Natural killer cell (primary cell): ENCODE measurements around the gene PSMD6. TPM values are rescaled to one million over a fixed set of nuclear protein-coding genes. Genes with fewer than 3 reads are reported as not detected.
A peak's percentile ranks its signal among the peaks of the same experiment; 100 is the strongest.

Source experiments
- ATAC-seq, 3 donors: fragments of 150-1000 bp in 2 of 3; fragments of 200-7000 bp in 1 of 3; cut with Tn5 transposase; 1 replicate in 1 of 3; 2 replicates in 2 of 3; pipeline ENCODE4 v1.10.0; 2021; ENCODE audit warnings: mild to moderate bottlenecking in 2 of 3, moderate library complexity in 2 of 3
- DNase-seq, 2 donors: peaks; one replicate each; pipeline versions ENCODE4 v3.0.0 to v3.0.0-alpha.2; 2013 to 2021; ENCODE audit warnings: mixed read lengths in 1 of 2
- H3K27ac ChIP-seq: one replicate; pipeline ENCODE4 v1.5.1; 2013; ENCODE audit warnings: mild to moderate bottlenecking, low read length
- H3K27me3 ChIP-seq: one replicate; pipeline ENCODE4 v1.6.1; 2013; ENCODE audit warnings: low read length; ENCODE audit not compliant: control insufficient read depth, insufficient read depth
- H3K36me3 ChIP-seq: one replicate; pipeline ENCODE4 v1.6.1; 2013; ENCODE audit warnings: low read length; ENCODE audit not compliant: control insufficient read depth, insufficient read depth
- H3K4me1 ChIP-seq: one replicate; pipeline ENCODE4 v1.6.1; 2013; ENCODE audit warnings: low read length; ENCODE audit not compliant: control insufficient read depth, insufficient read depth
- H3K4me3 ChIP-seq: one replicate; pipeline ENCODE4 v1.5.1; 2013; ENCODE audit warnings: low read length
- H3K9me3 ChIP-seq: one replicate; pipeline ENCODE4 v1.6.1; 2013; ENCODE audit warnings: low read length; ENCODE audit not compliant: control insufficient read depth, insufficient read depth
- H3K27ac Mint-ChIP-seq, 2 donors: one replicate each; pipeline ENCODE4 v1.8.0; 2022; ENCODE audit warnings: mild to moderate bottlenecking in 2 of 2, mixed read lengths in 2 of 2, moderate library complexity in 1 of 2
- H3K27me3 Mint-ChIP-seq, 2 donors: one replicate each; pipeline ENCODE4 v1.8.0; 2022; ENCODE audit warnings: low read depth in 2 of 2, mixed read lengths in 2 of 2
- H3K36me3 Mint-ChIP-seq: one replicate; pipeline ENCODE4 v1.8.0; 2022; ENCODE audit warnings: mixed read lengths
- H3K4me1 Mint-ChIP-seq, 2 donors: one replicate each; pipeline ENCODE4 v1.8.0; 2022; ENCODE audit warnings: mixed read lengths in 2 of 2
- H3K4me3 Mint-ChIP-seq: one replicate; pipeline ENCODE4 v1.8.0; 2022; ENCODE audit warnings: mild to moderate bottlenecking, moderate library complexity, mixed read lengths
- H3K9me3 Mint-ChIP-seq, 2 donors: one replicate each; pipeline ENCODE4 v1.8.0; 2022; ENCODE audit warnings: mixed read lengths in 2 of 2
- WGBS: methylation state at CpG from one replicate; pipeline ENCODE4 v1.1.7; 2013; ENCODE audit warnings: missing lambda C conversion rate; ENCODE audit not compliant: insufficient coverage; 5-methylcytosine and 5-hydroxymethylcytosine counted together
- intact Hi-C: fragments of 100-400 bp; cut with micrococcal nuclease; formaldehyde crosslinking; loops from one replicate; pipeline ENCODE4 v1.14.2; 2022
- total RNA-seq, 4 donors: library from RNA; stranded (reverse); fragments of 120-200 nt in 1 of 4; gene quantifications; one replicate each; pipeline versions ENCODE4 v1.2.3 to v1.2.4, GENCODE V29; 2013 to 2022
- TF ChIP-seq, protein P1 (sequence below): fragments of 200-600 bp; IDR thresholded peaks from one replicate; pipeline ENCODE4 v1.8.0; 2022; ENCODE audit warnings: antibody characterized with exemption

The PSMD6 gene
- total RNA-seq, result 100 to 1,000 TPM in 2 of 3 donors, 10 to 100 TPM in 1; 84.4 to 105 (median 102) TPM
- total RNA-seq (2013), result 77.3 TPM

DNA sequence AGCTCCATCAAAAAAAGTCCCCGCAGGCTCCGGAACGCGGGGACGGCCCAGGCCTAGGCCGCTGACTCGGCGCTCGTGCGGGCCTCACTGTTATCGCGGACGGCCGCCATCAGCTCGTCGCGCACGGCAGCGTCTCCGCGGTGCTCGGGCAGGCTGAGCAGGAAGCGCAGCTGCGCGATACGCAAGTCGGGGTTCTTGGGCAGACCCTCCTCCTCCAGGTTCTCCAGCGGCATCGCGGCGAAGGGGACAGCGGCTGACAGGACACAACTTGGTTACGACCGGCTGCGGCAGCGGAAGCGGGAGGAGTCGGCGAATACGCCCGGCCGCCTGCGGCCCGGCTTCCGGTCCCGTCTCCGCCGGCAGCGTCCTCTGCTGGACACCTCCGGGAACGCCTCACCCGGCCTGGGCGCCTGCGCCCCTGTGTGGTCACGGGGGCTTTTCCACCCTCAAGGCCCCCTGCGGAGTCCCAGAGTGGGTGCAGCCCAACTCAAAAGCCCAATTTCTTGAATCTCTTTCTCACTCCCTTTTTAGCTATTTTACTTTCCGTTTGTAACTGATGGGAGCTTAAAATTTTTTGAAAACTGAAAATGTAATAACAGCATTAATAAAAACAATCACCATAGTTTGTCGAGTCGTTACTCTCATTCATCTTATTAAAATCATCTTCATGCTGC lies at the start of gene PSMD6:
Gene PSMD6, minus strand, starts transcription at position 308 of the 674 bp plus-strand sequence. Its CDS starts 75 bp downstream, at position 233.
- no peaks in the 10 kb centered on the region for H3K36me3 Mint-ChIP-seq
- H3K36me3 ChIP-seq, result peaks cover 24% of the 10 kb centered on the region
- H3K9me3 ChIP-seq, result no peaks in the 10 kb centered on the region
- H3K27me3 Mint-ChIP-seq, result peaks cover 12 to 21% of the 10 kb centered on the region in 2 donors
- under 1% methylated on average over 56 of the region's 59 CpGs for WGBS
- H3K4me3 Mint-ChIP-seq, result peak within 1 kb of the TSS; percentile 85
- peaks cover 14% of the 10 kb centered on the region for H3K4me1 ChIP-seq
- ATAC-seq (peak; percentile 95 to 99 (median 97)), DNase-seq (peak; percentile 91 to 95)
- TF ChIP-seq, protein P1, sequence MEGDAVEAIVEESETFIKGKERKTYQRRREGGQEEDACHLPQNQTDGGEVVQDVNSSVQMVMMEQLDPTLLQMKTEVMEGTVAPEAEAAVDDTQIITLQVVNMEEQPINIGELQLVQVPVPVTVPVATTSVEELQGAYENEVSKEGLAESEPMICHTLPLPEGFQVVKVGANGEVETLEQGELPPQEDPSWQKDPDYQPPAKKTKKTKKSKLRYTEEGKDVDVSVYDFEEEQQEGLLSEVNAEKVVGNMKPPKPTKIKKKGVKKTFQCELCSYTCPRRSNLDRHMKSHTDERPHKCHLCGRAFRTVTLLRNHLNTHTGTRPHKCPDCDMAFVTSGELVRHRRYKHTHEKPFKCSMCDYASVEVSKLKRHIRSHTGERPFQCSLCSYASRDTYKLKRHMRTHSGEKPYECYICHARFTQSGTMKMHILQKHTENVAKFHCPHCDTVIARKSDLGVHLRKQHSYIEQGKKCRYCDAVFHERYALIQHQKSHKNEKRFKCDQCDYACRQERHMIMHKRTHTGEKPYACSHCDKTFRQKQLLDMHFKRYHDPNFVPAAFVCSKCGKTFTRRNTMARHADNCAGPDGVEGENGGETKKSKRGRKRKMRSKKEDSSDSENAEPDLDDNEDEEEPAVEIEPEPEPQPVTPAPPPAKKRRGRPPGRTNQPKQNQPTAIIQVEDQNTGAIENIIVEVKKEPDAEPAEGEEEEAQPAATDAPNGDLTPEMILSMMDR, result peak; percentile 99
- peak within 1 kb of the TSS; percentile 80 for H3K27ac ChIP-seq
- peaks cover 22 to 24% of the 10 kb centered on the region in 2 donors for H3K4me1 Mint-ChIP-seq
- H3K27ac Mint-ChIP-seq, result peak within 1 kb of the TSS; percentile 84 to 89
- H3K4me3 ChIP-seq, result peak within 1 kb of the TSS; percentile 88
- H3K9me3 Mint-ChIP-seq, result no peaks in the 10 kb centered on the region
- intact Hi-C loops, result loop anchor here (5.0 kb wide), 3 partner anchors 46 to 161 kb away; partner anchors contain the start of genes ATXN7, SCAANT1 and THOC7
- H3K27me3 ChIP-seq, result no peaks in the 10 kb centered on the region

DNA sequence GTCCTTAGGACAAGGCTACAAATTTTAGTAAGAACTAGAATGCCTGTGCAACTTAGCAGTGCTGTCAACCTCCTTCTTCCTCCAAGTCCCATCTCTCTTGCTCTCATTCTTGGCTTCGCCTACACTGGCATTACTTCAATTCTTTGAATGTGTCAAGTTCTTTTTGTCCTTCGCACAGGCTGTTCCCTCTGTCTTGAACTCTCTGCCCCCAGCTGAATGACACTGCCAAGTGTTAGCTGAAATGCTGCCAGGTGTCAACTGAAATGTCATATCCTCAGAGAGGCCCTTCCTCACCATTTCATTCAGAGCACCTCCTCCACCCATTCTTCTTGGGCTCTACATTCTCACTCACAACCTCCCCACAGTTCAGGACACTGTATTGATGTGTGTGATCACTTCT lies 48.8 kb upstream of the PSMD6 start:
- peaks cover 0 to 2% of the 10 kb centered on the region in 2 donors for H3K9me3 Mint-ChIP-seq
- Histone ChIP-seq H3K4me3 (no peak overlapping the region), H3K36me3 (no peaks in the 10 kb centered on the region), H3K27me3 (no peaks in the 10 kb centered on the region), H3K4me1 (no peaks in the 10 kb centered on the region), H3K27ac (no peak overlapping the region), H3K9me3 (no peaks in the 10 kb centered on the region)
- H3K27ac Mint-ChIP-seq, result no peak overlapping the region
- H3K4me1 Mint-ChIP-seq, result no peaks in the 10 kb centered on the region
- WGBS, result 90% methylated on average over 2 of the region's 2 CpGs
- no peak for ATAC-seq
- no peak for DNase-seq
- intact Hi-C loops, result no loop called here
- TF ChIP-seq, protein P1, result no peak
- no peak overlapping the region for H3K4me3 Mint-ChIP-seq
- H3K27me3 Mint-ChIP-seq, result peaks cover 20 to 30% of the 10 kb centered on the region in 2 donors
- H3K36me3 Mint-ChIP-seq, result no peaks in the 10 kb centered on the region

DNA sequence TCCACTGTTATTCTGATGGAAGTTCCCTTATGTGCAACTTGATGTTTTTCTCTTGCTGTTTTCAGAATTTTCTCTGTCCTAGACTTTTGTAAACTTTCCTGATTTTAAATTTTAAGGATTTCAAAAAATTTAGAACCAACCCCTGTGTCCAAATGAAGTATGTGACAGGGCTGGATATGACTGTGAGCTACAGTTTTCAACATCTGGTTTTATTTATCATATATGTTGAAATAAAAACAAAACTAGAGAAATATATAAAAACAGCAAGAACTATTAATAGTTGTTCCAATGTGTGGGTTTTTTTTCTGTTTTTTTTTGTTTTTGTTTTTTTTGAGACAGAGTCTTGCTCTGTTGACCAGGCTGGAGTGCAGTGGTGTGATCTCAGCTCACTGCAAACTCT lies 47.4 kb upstream of the PSMD6 start:
- H3K27me3 Mint-ChIP-seq, result peaks cover 20 to 30% of the 10 kb centered on the region in 2 donors
- H3K36me3 Mint-ChIP-seq, result no peaks in the 10 kb centered on the region
- intact Hi-C loops, result no loop called here

More for the DNA sequence above, 47.4 kb upstream of the PSMD6 start:
- H3K27me3 ChIP-seq, result no peaks in the 10 kb centered on the region
- DNase-seq (no peak), ATAC-seq (no peak)
- H3K4me1 Mint-ChIP-seq, result no peaks in the 10 kb centered on the region
- no peak overlapping the region for H3K4me3 ChIP-seq
- no peaks in the 10 kb centered on the region for H3K9me3 ChIP-seq
- no peak overlapping the region for H3K27ac Mint-ChIP-seq
- no peak overlapping the region for H3K27ac ChIP-seq
- peaks cover 0 to 2% of the 10 kb centered on the region in 2 donors for H3K9me3 Mint-ChIP-seq
- no peaks in the 10 kb centered on the region for H3K36me3 ChIP-seq
- no peaks in the 10 kb centered on the region for H3K4me1 ChIP-seq
- TF ChIP-seq, protein P1, result no peak
- H3K4me3 Mint-ChIP-seq, result no peak overlapping the region
